KG1 (cell line): ENCODE data around the gene TSR3.

ENCODE experiments used
- DNase-seq: peaks from one replicate; lab custom pipeline; 2025; lab: John Stamatoyannopoulos, UW

Gene TSR3

GRCh38 chr16:1308036-1308976 lies 43.4 kb downstream of the TSR3 start:
- DNase-seq, result no peak

- no peak for DNase-seq
These were observed 45.3 kb downstream of the TSR3 start for GRCh38 chr16:1306334-1306733.

GRCh38 chr16:1305823-1306222 lies 45.9 kb downstream of the TSR3 start:
- no peak for DNase-seq

- DNase-seq, result no peak
These were observed 50.1 kb downstream of the TSR3 start for GRCh38 chr16:1301562-1301961.

GRCh38 chr16:1300664-1301476 lies 50.8 kb downstream of the TSR3 start:
- no peak for DNase-seq

GRCh38 chr16:1299868-1300203 lies 51.8 kb downstream of the TSR3 start:
- DNase-seq, result no peak
